Measurements from ENCODE around the gene WNT16. TPM values are rescaled to one million over a fixed set of nuclear protein-coding genes. Genes with fewer than 3 reads are reported as not detected.

WNT16 gene
- total and polyA plus RNA-seq, 2 of the 8 experiments (the other 6 are each of a cell fraction or from before 2014, with no cell fraction given) = 0.11 to 0.52 TPM

DNA sequence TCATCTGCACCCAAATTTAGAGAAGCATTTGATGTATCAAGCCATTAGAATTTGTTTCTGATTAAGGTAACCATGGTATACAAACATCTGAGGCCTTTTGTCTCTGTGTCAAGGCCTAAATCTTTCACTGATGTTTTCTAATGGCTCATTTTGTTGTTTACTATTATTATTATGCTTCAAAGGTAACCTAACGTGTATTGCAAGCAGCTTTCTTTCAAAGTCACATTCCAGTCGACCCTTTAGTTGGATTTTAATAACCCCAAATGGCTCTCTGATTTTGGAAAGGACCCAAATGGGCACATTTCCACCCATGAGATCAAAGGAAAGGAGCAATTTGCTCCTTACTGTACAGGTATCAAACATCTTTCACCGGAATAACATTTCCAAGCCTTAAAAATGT lies 46.7 kb upstream of the WNT16 start (continued):
- TF ChIP-seq FOSL1 (IDR thresholded peaks at IDR 0.05; ENCODE audit: insufficient read depth, low read depth, low read length) (no peak), TBP (IDR thresholded peaks at IDR 0.05; ENCODE audit: low read depth, low read length) (no peak)
- TF ChIP-seq, protein P1, sequence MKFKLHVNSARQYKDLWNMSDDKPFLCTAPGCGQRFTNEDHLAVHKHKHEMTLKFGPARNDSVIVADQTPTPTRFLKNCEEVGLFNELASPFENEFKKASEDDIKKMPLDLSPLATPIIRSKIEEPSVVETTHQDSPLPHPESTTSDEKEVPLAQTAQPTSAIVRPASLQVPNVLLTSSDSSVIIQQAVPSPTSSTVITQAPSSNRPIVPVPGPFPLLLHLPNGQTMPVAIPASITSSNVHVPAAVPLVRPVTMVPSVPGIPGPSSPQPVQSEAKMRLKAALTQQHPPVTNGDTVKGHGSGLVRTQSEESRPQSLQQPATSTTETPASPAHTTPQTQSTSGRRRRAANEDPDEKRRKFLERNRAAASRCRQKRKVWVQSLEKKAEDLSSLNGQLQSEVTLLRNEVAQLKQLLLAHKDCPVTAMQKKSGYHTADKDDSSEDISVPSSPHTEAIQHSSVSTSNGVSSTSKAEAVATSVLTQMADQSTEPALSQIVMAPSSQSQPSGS (IDR thresholded peaks at IDR 0.05; ENCODE audit: low read length) = no peak

Data from H1 (cell line).